HG02763 (cell line): ENCODE data around the gene ELOVL7.
"Not testable (repeated sequence)": the region's sequence is repeated elsewhere in the genome, so short reads cannot be mapped to it uniquely, and the experiment has no call there.

Experiments
- ATAC-seq: cut with Tn5 transposase; IDR thresholded peaks from one replicate; pipeline ENCODE4 v1.9.1; 2021; ENCODE audit warnings: mild to moderate bottlenecking, moderate library complexity; ENCODE audit not compliant: unreplicated experiment

Gene ELOVL7

GRCh38 chr5:60833520-60833919, 10.5 kb downstream of the ELOVL7 start:
- no peak for ATAC-seq

GRCh38 chr5:60830581-60831127, 13.4 kb downstream of the ELOVL7 start:
- ATAC-seq = no peak

DNA sequence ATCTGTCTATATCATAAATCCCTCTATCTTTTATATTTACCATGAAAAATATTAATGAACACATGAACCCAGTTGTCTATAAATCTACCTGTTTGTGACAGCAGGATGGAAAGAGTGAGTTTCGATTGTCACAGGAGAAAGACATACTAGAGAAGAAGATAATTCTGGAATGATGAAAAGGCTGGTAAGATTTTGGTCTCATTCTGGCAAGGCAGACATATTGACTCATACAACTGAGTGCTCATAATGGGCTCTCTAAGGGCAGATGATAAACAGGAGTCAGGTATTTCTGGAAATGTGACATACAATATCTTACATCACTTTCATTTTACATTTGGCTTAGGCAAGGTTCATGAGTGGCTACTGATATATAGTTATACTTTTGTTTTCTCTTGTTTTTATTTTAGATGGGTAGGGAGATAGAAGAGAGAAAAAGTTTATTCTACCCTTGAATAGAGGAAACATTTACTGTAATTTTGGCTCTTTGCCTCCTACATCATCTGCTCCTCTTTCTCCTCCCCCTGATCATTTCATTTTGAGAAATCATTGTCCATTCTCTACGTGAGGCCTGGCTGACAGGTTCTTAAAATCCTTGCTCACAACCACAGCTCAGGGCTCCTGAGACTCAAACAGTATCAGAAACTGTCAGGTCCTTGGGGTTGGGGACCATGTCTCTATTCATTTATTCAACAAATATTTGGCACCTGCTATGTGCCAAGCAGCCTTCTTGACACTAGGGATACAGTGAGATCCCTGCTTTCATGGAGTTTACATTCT, 14.4 kb downstream of the ELOVL7 start:
- no peak for ATAC-seq

DNA sequence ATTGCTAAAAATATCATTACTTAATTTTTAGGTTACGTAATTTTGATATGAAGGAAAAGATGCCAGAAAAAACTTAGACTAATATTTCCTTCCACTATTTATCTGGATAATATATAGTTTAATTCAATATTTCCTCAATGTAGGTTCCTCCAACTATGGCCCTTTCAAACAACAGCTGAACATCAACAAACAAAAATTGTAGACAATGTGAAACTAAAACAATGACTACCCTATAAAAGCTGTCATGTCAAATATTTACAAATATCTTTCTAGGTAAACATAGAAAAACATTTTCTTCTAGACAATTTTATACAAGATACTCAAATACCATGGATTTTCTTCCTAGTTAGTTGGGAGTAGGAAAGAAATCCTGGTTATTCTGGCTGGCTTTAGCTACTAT, 16.9 kb downstream of the ELOVL7 start:
- no peak for ATAC-seq

DNA sequence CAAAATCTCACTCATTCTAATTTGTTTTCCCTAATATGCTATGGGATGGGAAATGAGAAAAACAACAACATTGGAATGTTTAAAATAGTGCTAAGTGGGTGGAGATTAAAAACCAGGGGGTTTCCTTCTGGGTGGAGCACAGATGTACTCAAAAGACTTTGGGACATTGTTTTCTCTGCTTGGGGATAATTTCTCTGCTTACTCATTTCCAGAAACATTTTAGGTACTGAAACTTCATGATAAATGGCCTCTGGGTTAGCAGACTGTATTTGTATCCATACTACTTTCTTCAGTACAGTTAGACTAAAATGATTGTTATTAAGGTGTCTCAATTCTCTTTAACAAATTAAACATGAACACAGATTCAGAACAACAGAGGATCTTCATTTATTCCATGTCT, 17.4 kb downstream of the ELOVL7 start:
- peak; percentile 79 for ATAC-seq

DNA sequence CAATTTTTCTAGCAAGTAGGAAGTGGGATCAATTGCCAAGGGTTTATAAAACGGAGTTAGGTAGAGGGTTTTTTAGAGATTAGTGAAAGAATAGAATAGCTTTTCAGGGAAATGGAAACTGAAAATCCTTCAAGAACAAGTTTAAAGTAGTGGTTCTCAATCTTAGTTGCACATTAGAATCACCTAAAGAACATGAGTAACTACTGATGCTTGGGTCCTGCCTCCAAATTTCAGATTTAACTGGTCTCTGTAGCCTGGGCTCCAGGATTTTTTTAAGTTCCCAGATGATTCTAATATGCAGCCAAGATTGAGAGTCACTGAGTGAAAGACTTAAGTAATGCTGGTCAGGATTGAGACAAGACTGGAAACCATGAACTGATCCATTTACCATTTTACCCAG, 20.5 kb downstream of the ELOVL7 start:
- ATAC-seq = no peak

GRCh38 chr5:60822285-60822556, 21.8 kb downstream of the ELOVL7 start:
- ATAC-seq = no peak

DNA sequence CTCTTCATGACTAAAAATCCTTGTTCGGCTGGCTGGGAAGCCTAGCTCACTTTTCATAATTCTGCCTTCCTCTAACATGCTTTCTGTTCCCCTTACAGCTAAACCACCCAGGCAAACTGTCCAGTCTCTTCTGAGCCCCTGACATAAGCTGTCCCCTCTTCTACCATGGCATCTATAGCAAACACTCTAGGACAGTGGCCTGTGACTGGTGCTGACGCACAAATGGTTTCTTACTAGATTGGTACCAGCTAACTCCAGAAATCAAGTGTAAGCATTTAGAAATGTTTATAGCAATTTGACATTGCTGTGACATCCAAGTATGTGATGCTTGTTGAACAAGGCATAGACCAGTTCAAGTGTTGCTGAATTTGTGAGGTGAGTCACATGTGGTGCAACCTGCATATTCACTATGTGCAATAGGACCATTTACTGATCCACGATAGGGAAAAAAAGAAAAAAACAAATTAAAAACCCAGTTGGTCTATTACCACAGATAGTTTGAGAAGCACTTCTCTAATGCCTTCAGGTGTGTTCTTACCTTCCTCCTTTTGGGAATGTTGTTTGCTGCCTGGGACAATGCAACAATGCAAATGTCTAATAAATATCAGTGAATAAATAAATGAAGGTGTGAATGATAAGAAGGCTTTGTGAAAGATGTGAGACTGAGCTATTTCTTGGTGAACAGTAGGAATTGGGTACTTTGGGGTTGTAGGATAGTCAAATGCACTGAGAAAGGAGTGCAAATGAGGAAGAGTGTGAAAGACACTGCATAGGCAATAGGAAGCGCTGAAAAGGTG, 22.4 kb downstream of the ELOVL7 start:
- ATAC-seq = no peak

- ATAC-seq = no peak
Observed at GRCh38 chr5:60820593-60821487, 23.2 kb downstream of the ELOVL7 start.

DNA sequence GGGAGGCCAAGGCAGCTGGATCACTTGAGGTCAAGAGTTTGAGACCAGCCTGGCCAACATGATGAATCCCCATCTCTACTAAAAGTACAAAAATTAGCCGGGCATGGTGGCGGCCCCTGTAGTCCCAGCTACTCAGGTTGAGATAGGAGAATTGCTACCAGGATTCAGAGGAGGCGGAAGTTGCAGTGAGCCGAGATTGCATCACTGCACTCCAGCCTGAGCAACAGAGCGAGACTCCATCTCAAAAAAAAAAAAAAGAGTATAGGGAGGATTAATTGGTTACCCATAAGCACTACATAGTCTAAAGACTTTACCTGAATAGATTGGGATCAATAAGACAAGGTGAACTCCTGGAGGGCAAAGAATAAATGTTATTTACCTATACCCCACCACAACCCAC, 27.9 kb downstream of the ELOVL7 start:
- ATAC-seq = not testable (repeated sequence)

DNA sequence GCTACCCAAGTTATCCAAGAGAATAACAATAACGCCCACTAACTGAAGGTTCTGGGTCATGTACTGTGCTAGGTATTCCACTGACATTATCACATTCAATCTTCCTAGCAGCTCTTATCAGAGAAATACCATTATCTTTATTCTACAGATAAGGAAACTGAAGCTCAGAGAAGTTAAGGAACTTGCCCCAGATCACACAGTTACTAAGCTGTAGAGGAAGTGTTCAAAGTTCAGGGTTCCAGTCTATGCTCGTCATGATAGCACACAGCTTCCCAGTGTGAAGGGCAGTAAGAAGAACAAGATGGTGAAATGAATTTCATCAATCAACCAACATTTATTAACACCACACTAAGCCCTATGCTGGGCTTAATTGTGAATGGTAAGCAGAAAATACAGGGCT, 29.6 kb downstream of the ELOVL7 start:
- ATAC-seq = no peak

GRCh38 chr5:60812426-60812825, 31.6 kb downstream of the ELOVL7 start:
- no peak for ATAC-seq

DNA sequence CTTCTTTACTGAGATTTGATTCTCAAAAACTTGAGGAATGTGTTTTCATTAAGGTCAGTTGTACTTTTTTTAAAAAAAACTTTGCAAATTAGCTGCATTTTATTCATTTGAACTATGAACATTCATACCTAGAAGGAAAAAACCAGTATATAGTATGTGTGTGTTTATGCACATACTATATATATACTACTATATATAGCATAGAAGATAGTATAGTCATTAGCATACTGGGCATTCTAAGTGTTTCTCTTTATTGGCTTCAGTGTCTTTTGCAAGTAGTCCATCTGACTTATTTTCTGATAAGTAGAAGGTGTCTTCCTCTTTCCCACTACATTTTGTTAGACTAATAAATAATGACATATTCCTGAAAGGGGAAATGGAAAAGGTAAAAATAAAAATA, 33.0 kb downstream of the ELOVL7 start:
- peak; percentile 33 for ATAC-seq

GRCh38 chr5:60810438-60811085, 33.5 kb downstream of the ELOVL7 start:
- peak; percentile 82 for ATAC-seq

DNA sequence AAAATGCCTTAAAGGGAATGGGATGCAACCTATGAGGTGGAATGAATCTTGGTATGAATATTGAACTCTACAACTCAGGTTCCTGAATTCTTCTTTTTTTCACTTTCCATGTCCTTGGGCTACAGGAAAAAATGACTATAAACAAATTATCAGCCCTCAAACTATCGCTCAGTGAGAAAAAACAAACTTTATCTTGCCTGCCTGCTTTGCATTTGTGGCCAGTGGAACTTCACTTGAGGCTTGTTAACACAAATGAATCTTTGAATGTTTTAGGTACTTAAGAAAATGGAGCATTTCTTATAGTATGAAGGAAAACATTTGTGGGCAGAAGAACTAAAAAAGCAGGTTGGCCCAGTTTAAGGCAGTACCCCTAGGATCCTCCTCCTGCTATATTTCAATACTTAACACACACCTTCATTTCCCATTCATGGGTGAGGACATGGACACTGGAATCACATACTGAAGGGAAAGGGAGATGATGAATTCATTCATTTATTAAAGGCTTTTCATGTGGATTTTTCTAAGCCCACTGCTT, 34.1 kb downstream of the ELOVL7 start:
- no peak for ATAC-seq

DNA sequence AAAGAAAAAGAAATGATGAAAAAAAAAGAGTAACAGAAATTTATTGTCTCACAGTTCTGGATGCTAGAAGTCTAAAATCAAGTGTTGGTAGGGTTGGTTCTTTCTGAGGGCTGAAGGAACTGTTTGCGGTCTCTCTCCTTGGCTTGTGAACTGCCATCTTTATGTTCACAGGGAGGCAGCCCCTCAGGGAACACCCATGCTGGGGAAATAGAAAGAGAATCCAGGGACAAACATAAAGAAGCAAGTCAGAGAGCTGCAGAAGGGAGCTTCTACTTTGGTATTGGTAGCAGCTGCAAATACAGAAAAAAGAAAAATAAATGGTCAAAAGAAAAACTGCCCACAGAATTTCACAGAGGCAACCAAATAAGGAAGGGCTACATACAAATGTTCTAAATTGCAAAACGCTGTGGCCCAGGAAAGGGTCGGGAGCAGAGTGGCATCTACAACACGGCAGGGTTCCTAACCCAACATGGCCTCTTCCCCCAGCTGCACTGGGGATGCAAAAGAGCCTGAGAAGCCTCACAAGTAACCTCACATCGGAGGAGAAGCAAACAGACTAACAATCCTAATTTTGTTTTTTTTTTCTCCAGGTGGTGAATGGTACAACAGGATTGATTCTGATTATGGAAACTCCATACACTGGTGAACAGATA, 37.4 kb downstream of the ELOVL7 start:
- ATAC-seq = no peak

DNA sequence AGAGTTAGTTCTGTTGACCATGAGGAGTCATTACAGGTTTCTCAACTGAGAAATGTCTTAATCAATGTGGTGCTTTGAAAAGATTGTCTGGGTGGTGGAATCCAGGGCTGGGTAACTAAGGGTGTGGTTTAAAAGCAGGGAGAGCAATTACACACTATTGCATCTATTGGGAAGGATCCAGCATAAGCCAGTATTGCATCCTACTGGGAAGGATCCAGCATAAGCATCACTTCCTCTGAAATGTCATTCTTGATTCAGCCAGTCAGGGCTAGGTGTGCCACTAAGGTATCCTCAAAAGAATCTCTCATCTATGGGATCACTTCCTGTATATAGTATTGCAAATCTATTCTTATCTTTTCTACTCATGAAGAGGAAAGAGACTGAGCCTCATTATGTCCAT, 38.6 kb downstream of the ELOVL7 start:
- ATAC-seq = no peak

DNA sequence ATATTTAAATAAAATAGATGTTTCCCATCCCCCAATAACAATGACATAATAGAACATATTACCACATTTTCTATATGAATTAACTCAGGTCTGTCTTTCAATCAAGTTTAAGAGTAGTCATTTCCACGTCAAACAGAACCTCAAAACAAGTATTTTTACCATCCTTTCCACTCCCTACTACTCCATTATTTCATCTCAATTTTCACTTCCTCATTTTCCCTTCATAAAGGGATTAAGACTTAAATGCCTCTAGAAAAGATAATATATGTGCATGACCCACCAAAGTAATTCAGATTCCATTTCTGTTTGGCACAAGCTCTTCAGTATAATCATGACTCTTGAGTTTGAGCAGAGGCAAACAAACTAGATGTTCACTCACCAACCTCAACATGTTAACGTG, 40.4 kb downstream of the ELOVL7 start:
- ATAC-seq = no peak

- no peak for ATAC-seq
Observed at GRCh38 chr5:60802986-60803385, 41.1 kb downstream of the ELOVL7 start.

- no peak for ATAC-seq
Observed at GRCh38 chr5:60802226-60802625, 41.8 kb downstream of the ELOVL7 start.
